SU-DHL-6 (cell line): Measurements from ENCODE around the gene SLC16A12.

ENCODE experiments used
- EZH2phosphoT487 ChIP-seq: fragments of 200-600 bp; sonication (generic), shearing (Covaris generic); conservative IDR thresholded peaks from 2 replicates; pipeline ENCODE4 v1.6.1; 2018; ENCODE audit warnings: mild to moderate bottlenecking, antibody characterized with exemption, low read length, moderate library complexity, mixed read lengths
- TF ChIP-seq, protein P1 (sequence below): fragments of 200-600 bp; sonication (generic); IDR thresholded peaks from one replicate; pipeline ENCODE4 v1.5.1; 2017; ENCODE audit warnings: antibody characterized with exemption, mild to moderate bottlenecking, low read length, moderate library complexity; ENCODE audit not compliant: insufficient read depth, poor library complexity, severe bottlenecking

DNA sequence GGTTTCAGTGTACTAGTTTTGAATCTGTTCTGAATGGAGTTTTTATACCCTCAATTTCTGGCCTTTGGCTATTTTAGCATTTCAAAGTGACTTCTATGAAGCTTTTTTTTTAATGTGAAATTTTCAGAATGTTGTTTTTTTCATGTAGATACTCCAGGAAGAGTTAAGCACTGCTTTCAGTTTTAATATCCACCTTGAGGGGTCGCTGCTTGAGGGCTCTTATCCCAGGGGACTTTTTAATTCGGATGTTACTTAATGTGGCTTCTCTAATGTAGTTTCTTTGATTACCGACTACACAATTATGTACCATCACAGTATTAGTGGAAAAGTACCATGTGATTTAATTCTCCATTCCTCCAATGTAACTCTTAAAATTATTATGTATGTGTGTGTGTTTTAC, 115.8 kb downstream of the SLC16A12 start:
- TF ChIP-seq, protein P1, sequence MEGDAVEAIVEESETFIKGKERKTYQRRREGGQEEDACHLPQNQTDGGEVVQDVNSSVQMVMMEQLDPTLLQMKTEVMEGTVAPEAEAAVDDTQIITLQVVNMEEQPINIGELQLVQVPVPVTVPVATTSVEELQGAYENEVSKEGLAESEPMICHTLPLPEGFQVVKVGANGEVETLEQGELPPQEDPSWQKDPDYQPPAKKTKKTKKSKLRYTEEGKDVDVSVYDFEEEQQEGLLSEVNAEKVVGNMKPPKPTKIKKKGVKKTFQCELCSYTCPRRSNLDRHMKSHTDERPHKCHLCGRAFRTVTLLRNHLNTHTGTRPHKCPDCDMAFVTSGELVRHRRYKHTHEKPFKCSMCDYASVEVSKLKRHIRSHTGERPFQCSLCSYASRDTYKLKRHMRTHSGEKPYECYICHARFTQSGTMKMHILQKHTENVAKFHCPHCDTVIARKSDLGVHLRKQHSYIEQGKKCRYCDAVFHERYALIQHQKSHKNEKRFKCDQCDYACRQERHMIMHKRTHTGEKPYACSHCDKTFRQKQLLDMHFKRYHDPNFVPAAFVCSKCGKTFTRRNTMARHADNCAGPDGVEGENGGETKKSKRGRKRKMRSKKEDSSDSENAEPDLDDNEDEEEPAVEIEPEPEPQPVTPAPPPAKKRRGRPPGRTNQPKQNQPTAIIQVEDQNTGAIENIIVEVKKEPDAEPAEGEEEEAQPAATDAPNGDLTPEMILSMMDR: peak; percentile 12
- no peak for TF ChIP-seq EZH2phosphoT487
